GM19324 (cell line): ENCODE results near the gene RIMBP3C.
A peak's percentile ranks its signal among the peaks of the same experiment; 100 is the strongest.
"Not testable (repeated sequence)": the region's sequence is repeated elsewhere in the genome, so short reads cannot be mapped to it uniquely, and the experiment has no call there.

Source experiments
- ATAC-seq: cut with Tn5 transposase; IDR thresholded peaks from one replicate; pipeline ENCODE4 v1.9.1; 2021; ENCODE audit warnings: mild to moderate bottlenecking, moderate library complexity; ENCODE audit not compliant: unreplicated experiment, low FRiP score

RIMBP3C gene

GRCh38 chr22:21532863-21533648 lies 18.2 kb downstream of the RIMBP3C start:
- ATAC-seq = not testable (repeated sequence)

GRCh38 chr22:21531525-21531924 lies 19.7 kb downstream of the RIMBP3C start:
- ATAC-seq = not testable (repeated sequence)

GRCh38 chr22:21526705-21527500 lies 24.4 kb downstream of the RIMBP3C start:
- not testable (repeated sequence) for ATAC-seq

GRCh38 chr22:21516970-21517764 lies 34.1 kb downstream of the RIMBP3C start:
- peak; percentile 88 for ATAC-seq

GRCh38 chr22:21516522-21516921 lies 34.7 kb downstream of the RIMBP3C start:
- not testable (repeated sequence) for ATAC-seq

GRCh38 chr22:21515234-21515633 lies 36.0 kb downstream of the RIMBP3C start:
- ATAC-seq = not testable (repeated sequence)

GRCh38 chr22:21514117-21514516 lies 37.1 kb downstream of the RIMBP3C start:
- not testable (repeated sequence) for ATAC-seq

- ATAC-seq = not testable (repeated sequence)
These were observed 39.2 kb downstream of the RIMBP3C start for GRCh38 chr22:21512022-21512421.

GRCh38 chr22:21510397-21510796 lies 40.9 kb downstream of the RIMBP3C start:
- ATAC-seq = not testable (repeated sequence)

- not testable (repeated sequence) for ATAC-seq
These were observed 51.4 kb downstream of the RIMBP3C start for GRCh38 chr22:21499623-21500506.

GRCh38 chr22:21498489-21498888 lies 52.8 kb downstream of the RIMBP3C start:
- not testable (repeated sequence) for ATAC-seq

GRCh38 chr22:21497984-21498383 lies 53.3 kb downstream of the RIMBP3C start:
- ATAC-seq = not testable (repeated sequence)
